ENCODE data around the gene HMX3. TPM values are rescaled to one million over a fixed set of nuclear protein-coding genes. Genes with fewer than 3 reads are reported as not detected.

HMX3 gene
- total and polyA plus RNA-seq, 2 of the 13 experiments (the other 11 are each of a cell fraction or from before 2014, with no cell fraction given): not detected

GRCh38 chr10:123147635-123148413 is 12.1 kb downstream of the HMX3 start, which contains the start of gene HMX2:
HMX2 (plus strand) TSS chr10:123148136; CDS start chr10:123148379, 243 bp downstream.
- DNase-seq (ENCODE audit: low spot score) (peak; percentile 17), FAIRE-seq (no peak), ATAC-seq (peak; percentile 71)
- Histone ChIP-seq H4K20me1 (ENCODE audit: insufficient read depth, low read length) (0 out of 2 replicates have a peak, but pooled peaks cover 2% of the 10 kb centered on the region), H3K9ac (ENCODE audit: insufficient read depth, low read depth, low read length) (no peak within 1 kb of the TSS), H3K36me3 (replicated peaks in 1 of 2; ENCODE audit: control insufficient read depth in 1 of 2, insufficient read depth in 2 of 2, low read length in 2 of 2) (no peaks in the 10 kb centered on the region), H3K9me3 (ENCODE audit: low read length) (no peaks in the 10 kb centered on the region), H2AFZ (ENCODE audit: low read length) (no peak within 1 kb of the TSS), H3K4me2 (ENCODE audit: low read depth, low read length) (peak within 1 kb of the TSS; percentile 63), H3K4me1 (ENCODE audit: insufficient read depth, low read length) (peaks cover 44% of the 10 kb centered on the region), H3K79me2 (ENCODE audit: insufficient read depth, low read length) (no peaks in the 10 kb centered on the region), H3K4me3 (replicated peaks in 1 of 3; ENCODE audit: insufficient read depth in 1 of 3, low read depth in 2 of 3, low read length in 3 of 3) (peak within 1 kb of the TSS; percentile 28 to 56 (median 40); a peak in 5 of 6 replicates), H3K27ac (ENCODE audit: extremely low read length, insufficient read depth, low read length) (no peak within 1 kb of the TSS), H3K27me3 (ENCODE audit: control insufficient read depth in 1 of 2, insufficient read depth in 2 of 2, low read length in 2 of 2) (peaks cover 37 to 98% of the 10 kb centered on the region in 2 experiments)
- no TSS peak for BruUV-seq (replicated peaks)
- 6% methylated on average over 7 of the region's 64 CpGs for WGBS (ENCODE audit: low lambda C conversion rate)
- intact Hi-C loops (cut with micrococcal nuclease; ENCODE audit: unreplicated experiment) (no loop called here), in situ Hi-C loops (cut with HindIII; ENCODE audit: extremely low pct_ligation_motif_present, low pct_unique_long_range_greater_than_20kb) (no loop called here)
- CTCF ChIA-PET (ENCODE audit: low intra/inter-chr PET ratio, low total read pairs): no interaction called here
- POLR2A ChIA-PET: no interaction called here
- no peak for TF ChIP-seq THRA (CRISPR knock-in tag; IDR thresholded peaks at IDR 0.05; ENCODE audit: borderline replicate concordance)
- no peak for TF ChIP-seq MAFF (IDR thresholded peaks at IDR 0.05; ENCODE audit: low read depth, low read length)
- no peak for TF ChIP-seq NR2F2 (IDR thresholded peaks at IDR 0.05; ENCODE audit: borderline replicate concordance, low read depth)
- no peak for TF ChIP-seq ZNF775 (CRISPR knock-in tag; IDR thresholded peaks at IDR 0.05; ENCODE audit: borderline replicate concordance)
- TF ChIP-seq HOXA7 (CRISPR knock-in tag; IDR thresholded peaks at IDR 0.05): no peak
- TF ChIP-seq SPEN (CRISPR knock-in tag; IDR thresholded peaks at IDR 0.05; ENCODE audit: low read depth): no peak
- TF ChIP-seq ZNF776 (CRISPR knock-in tag; IDR thresholded peaks at IDR 0.05): peak; percentile 35; the same call in 1 of the 2 replicates
- TF ChIP-seq ZNF788 (CRISPR knock-in tag; IDR thresholded peaks at IDR 0.05; ENCODE audit: borderline replicate concordance): no peak
- TF ChIP-seq ZNF280B (CRISPR knock-in tag; IDR thresholded peaks at IDR 0.05; ENCODE audit: borderline replicate concordance): no peak
- TF ChIP-seq MXI1 (IDR thresholded peaks at IDR 0.05; ENCODE audit: borderline replicate concordance, low read depth, low read length): peak; percentile 44; the same call in 1 of the 3 replicates
- TF ChIP-seq, protein P1, sequence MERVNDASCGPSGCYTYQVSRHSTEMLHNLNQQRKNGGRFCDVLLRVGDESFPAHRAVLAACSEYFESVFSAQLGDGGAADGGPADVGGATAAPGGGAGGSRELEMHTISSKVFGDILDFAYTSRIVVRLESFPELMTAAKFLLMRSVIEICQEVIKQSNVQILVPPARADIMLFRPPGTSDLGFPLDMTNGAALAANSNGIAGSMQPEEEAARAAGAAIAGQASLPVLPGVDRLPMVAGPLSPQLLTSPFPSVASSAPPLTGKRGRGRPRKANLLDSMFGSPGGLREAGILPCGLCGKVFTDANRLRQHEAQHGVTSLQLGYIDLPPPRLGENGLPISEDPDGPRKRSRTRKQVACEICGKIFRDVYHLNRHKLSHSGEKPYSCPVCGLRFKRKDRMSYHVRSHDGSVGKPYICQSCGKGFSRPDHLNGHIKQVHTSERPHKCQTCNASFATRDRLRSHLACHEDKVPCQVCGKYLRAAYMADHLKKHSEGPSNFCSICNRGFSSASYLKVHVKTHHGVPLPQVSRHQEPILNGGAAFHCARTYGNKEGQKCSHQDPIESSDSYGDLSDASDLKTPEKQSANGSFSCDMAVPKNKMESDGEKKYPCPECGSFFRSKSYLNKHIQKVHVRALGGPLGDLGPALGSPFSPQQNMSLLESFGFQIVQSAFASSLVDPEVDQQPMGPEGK (CRISPR knock-in tag; IDR thresholded peaks at IDR 0.05): no peak
- no peak for TF ChIP-seq POLR2AphosphoS5 (IDR thresholded peaks at IDR 0.05; ENCODE audit: low read depth, low read length)
- TF ChIP-seq SAP130 (CRISPR knock-in tag; IDR thresholded peaks at IDR 0.05; ENCODE audit: low read depth): 0 out of 2 replicates have a peak, but pooled peaks have one; percentile 36
- TF ChIP-seq GABPB1 (CRISPR knock-in tag; IDR thresholded peaks at IDR 0.05): peak; percentile 41; the same call in 1 of the 2 replicates
- TF ChIP-seq HDAC1 (CRISPR knock-in tag; IDR thresholded peaks at IDR 0.05): peak; percentile 43; the same call in 1 of the 2 replicates
- TF ChIP-seq NR3C1 (CRISPR knock-in tag; IDR thresholded peaks at IDR 0.05): no peak
- no peak for TF ChIP-seq SRSF1 (optimal IDR thresholded peaks at IDR 0.05; ENCODE audit: low read depth, low read length)
- TF ChIP-seq EEA1 (CRISPR knock-in tag; IDR thresholded peaks at IDR 0.05; ENCODE audit: borderline replicate concordance): no peak
